H9 (cell line): ENCODE data around the gene EXOC3L4. TPM values are rescaled to one million over a fixed set of nuclear protein-coding genes. Genes with fewer than 3 reads are reported as not detected.

Experiments used
- DNase-seq: peaks from one replicate; pipeline ENCODE4 v3.0.0-alpha.2; 2017
- H2AFZ ChIP-seq: one replicate; pipeline ENCODE4 v1.6.1; 2013; ENCODE audit warnings: mild to moderate bottlenecking, low read length, control low read depth, moderate library complexity
- H2AK5ac ChIP-seq: 2 replicates; pipeline ENCODE4 v1.6.1; 2013; ENCODE audit warnings: low read length, control low read depth, mixed read lengths; ENCODE audit not compliant: insufficient read length
- H2BK120ac ChIP-seq: one replicate; pipeline ENCODE4 v1.6.1; 2013; ENCODE audit warnings: low read depth, mild to moderate bottlenecking, low read length, control low read depth, inconsistent platforms; ENCODE audit not compliant: poor library complexity, severe bottlenecking
- H2BK12ac ChIP-seq: 2 replicates; pipeline ENCODE4 v1.6.1; 2013; ENCODE audit warnings: low read length, control low read depth, mixed read lengths, low read depth; ENCODE audit not compliant: insufficient read length
- H2BK15ac ChIP-seq: 2 replicates; pipeline ENCODE4 v1.6.1; 2013; ENCODE audit warnings: low read depth, low read length, control low read depth
- H2BK20ac ChIP-seq: one replicate; pipeline ENCODE4 v1.6.1; 2013; ENCODE audit warnings: low read depth, mild to moderate bottlenecking, low read length, control low read depth, inconsistent platforms; ENCODE audit not compliant: poor library complexity, severe bottlenecking
- H2BK5ac ChIP-seq: 2 replicates; pipeline ENCODE4 v1.6.1; 2013; ENCODE audit warnings: low read length, control low read depth, mixed read lengths; ENCODE audit not compliant: insufficient read length
- H3K14ac ChIP-seq: 2 replicates; pipeline ENCODE4 v1.6.1; 2013; ENCODE audit warnings: low read length, control low read depth; ENCODE audit not compliant: insufficient read depth
- H3K18ac ChIP-seq: 2 replicates; pipeline ENCODE4 v1.6.1; 2013; ENCODE audit warnings: low read depth, mild to moderate bottlenecking, mixed read lengths, low read length, control low read depth; ENCODE audit not compliant: insufficient read length
- H3K23ac ChIP-seq: 2 replicates; pipeline ENCODE4 v1.6.1; 2013; ENCODE audit warnings: low read length, control low read depth, mixed read lengths, low read depth; ENCODE audit not compliant: insufficient read length
- H3K23me2 ChIP-seq: 2 replicates; pipeline ENCODE4 v1.6.1; 2013; ENCODE audit warnings: low read depth, mild to moderate bottlenecking, mixed read lengths, low read length, control low read depth; ENCODE audit not compliant: insufficient read length, poor library complexity, severe bottlenecking
- H3K27ac ChIP-seq: 2 replicates; pipeline ENCODE4 v1.5.1; 2013; ENCODE audit warnings: low read length, control low read depth, mixed read lengths, low read depth; ENCODE audit not compliant: insufficient read length
- H3K27me3 ChIP-seq: 2 replicates; pipeline ENCODE4 v1.6.1; 2013; ENCODE audit warnings: low read length, control low read depth, inconsistent platforms; ENCODE audit not compliant: insufficient read depth
- H3K4ac ChIP-seq: 2 replicates; pipeline ENCODE4 v1.6.1; 2013; ENCODE audit warnings: low read depth, mild to moderate bottlenecking, control low read depth, inconsistent platforms, low read length, moderate library complexity
- H3K4me1 ChIP-seq: 2 replicates; pipeline ENCODE4 v1.6.1; 2013; ENCODE audit warnings: low read length, control low read depth, inconsistent platforms; ENCODE audit not compliant: insufficient read depth
- H3K4me2 ChIP-seq: 2 replicates; pipeline ENCODE4 v1.6.1; 2013; ENCODE audit warnings: low read length, control low read depth, mixed read lengths; ENCODE audit not compliant: insufficient read length, insufficient read depth
- H3K56ac ChIP-seq: 2 replicates; pipeline ENCODE4 v1.6.1; 2013; ENCODE audit warnings: low read depth, mild to moderate bottlenecking, mixed read lengths, low read length, control low read depth; ENCODE audit not compliant: insufficient read length
- H3K79me1 ChIP-seq: 2 replicates; pipeline ENCODE4 v1.6.1; 2013; ENCODE audit warnings: low read depth, mild to moderate bottlenecking, moderate library complexity, low read length, control low read depth, inconsistent platforms; ENCODE audit not compliant: insufficient read depth, poor library complexity, severe bottlenecking
- H3K79me2 ChIP-seq: 2 replicates; pipeline ENCODE4 v1.6.1; 2013; ENCODE audit warnings: low read length, control low read depth, inconsistent platforms; ENCODE audit not compliant: insufficient read depth
- H3K9ac ChIP-seq: 2 replicates; pipeline ENCODE4 v1.6.1; 2013; ENCODE audit warnings: low read length, control low read depth, mixed read lengths; ENCODE audit not compliant: insufficient read length; ENCODE audit errors: extremely low read depth
- H3K9me3 ChIP-seq: one replicate; pipeline ENCODE4 v1.6.1; 2013; ENCODE audit warnings: low read depth, low read length, inconsistent platforms; ENCODE audit not compliant: control insufficient read depth
- H3T11ph ChIP-seq: one replicate; pipeline ENCODE4 v1.6.1; 2013; ENCODE audit warnings: mild to moderate bottlenecking, low read length, control low read depth, inconsistent platforms
- H4K20me1 ChIP-seq: one replicate; pipeline ENCODE4 v1.6.1; 2013; ENCODE audit not compliant: control insufficient read depth, insufficient read length, insufficient read depth
- H4K5ac ChIP-seq: 2 replicates; pipeline ENCODE4 v1.6.1; 2013; ENCODE audit warnings: low read depth, mild to moderate bottlenecking, mixed read lengths, low read length, control low read depth; ENCODE audit not compliant: insufficient read length
- H4K8ac ChIP-seq: replicated peaks from 2 replicates; pipeline ENCODE4 v1.6.1; 2013; ENCODE audit warnings: low read length, control low read depth, mixed read lengths, low read depth; ENCODE audit not compliant: insufficient read length
- H4K91ac ChIP-seq: 2 replicates; pipeline ENCODE4 v1.6.1; 2013; ENCODE audit warnings: low read depth, mild to moderate bottlenecking, moderate library complexity, mixed read lengths, low read length, control low read depth; ENCODE audit not compliant: insufficient read length
- H3K27ac Mint-ChIP-seq, 3 experiments: 2 replicates in 2 of 3; 3 replicates in 1 of 3; pipeline ENCODE4 v1.8.0; 2020 to 2021; ENCODE audit warnings: mixed read lengths in 3 of 3, mild to moderate bottlenecking in 1 of 3, moderate library complexity in 1 of 3
- H3K27me3 Mint-ChIP-seq: 2 replicates; pipeline ENCODE4 v1.8.0; 2021; ENCODE audit warnings: low read depth, mild to moderate bottlenecking, moderate library complexity, mixed read lengths
- H3K36me3 Mint-ChIP-seq, 3 experiments: 2 replicates in 2 of 3; 3 replicates in 1 of 3; pipeline ENCODE4 v1.8.0; 2020 to 2021; ENCODE audit warnings: low read depth in 3 of 3, mixed read lengths in 3 of 3; ENCODE audit not compliant: insufficient read depth in 1 of 3
- H3K4me1 Mint-ChIP-seq, 2 experiments: 2 replicates each; pipeline ENCODE4 v1.8.0; 2020; ENCODE audit warnings: mixed read lengths in 2 of 2
- H3K4me3 Mint-ChIP-seq, 2 experiments: 2 replicates in 1 of 2; 3 replicates in 1 of 2; pipeline ENCODE4 v1.8.0; 2020 to 2021; ENCODE audit warnings: mild to moderate bottlenecking in 2 of 2, mixed read lengths in 2 of 2, moderate library complexity in 1 of 2
- H3K9me3 Mint-ChIP-seq, 2 experiments: 2 replicates in 1 of 2; 3 replicates in 1 of 2; pipeline ENCODE4 v1.8.0; 2020; ENCODE audit warnings: mild to moderate bottlenecking in 2 of 2, mixed read lengths in 2 of 2, moderate library complexity in 1 of 2
- WGBS: extraction: QIAGEN DNeasy Blood & Tissue Kit; methylation state at CpG from one replicate; pipeline ENCODE4 v1.1.7; 2013; ENCODE audit warnings: missing lambda C conversion rate, low lambda C conversion rate, mixed read lengths; ENCODE audit not compliant: insufficient read length; ENCODE audit errors: extremely low coverage; 5-methylcytosine and 5-hydroxymethylcytosine counted together
- total RNA-seq: library from RNA; stranded (reverse); gene quantifications from 2 replicates; pipeline ENCODE4 v1.2.1, GENCODE V29; 2021
- TF ChIP-seq, protein P1 (sequence below): fragments of 200-600 bp; sonication (generic); conservative IDR thresholded peaks from 3 replicates; pipeline ENCODE4 v1.8.0; 2021; ENCODE audit warnings: antibody characterized with exemption, mild to moderate bottlenecking

EXOC3L4 gene
- total RNA-seq, 1 experiment from 2014 or later, result 0.42 TPM

DNA sequence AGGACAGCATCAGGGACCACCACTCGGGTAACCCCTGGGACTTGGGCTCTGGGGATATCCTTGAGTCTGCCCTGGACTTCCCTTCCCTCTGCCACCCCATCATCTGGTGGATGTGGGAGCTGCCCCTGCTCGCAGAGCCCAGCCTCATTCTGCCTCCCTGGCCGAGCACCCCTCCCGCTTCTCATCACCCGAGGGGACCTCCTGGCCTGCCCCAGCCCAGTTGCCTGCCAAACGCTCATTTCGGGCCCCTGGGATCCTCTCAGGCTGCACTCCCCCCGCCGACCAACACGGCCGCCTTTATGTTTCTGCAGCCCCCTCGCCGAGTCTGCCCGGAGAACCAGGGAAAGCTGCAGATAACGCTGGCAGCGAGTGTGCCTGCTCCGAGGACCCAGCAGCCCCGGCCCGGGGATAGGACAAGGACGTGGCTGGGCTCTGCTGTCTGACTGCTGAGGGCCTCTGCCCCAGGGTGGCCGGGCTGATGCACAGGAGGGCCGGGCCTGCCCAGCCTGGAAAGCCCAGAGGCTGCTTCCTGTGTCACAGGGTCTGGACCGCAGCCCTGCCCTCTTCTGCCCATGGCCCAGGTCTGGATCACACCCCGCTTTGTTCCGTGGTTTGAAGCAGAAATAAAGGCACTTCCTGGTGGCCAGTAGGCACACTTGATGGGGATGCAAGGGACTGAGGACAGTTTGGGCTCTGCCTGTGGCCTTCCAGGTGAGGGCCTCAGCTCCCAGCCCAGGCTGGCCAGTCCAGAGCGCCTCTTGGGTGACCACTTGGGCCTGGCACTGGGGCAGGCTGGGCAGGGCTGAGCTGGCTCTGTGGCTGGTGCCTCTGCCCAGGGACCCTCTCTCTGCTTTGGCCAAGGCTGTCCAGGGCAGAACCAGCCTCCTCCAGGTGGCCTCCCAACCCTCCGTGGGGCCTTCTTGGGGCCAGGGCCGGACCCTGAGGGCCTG, 4.9 kb upstream of the EXOC3L4 start:
- Histone ChIP-seq H2AFZ (no peak overlapping the region), H3K79me1 (no peaks in the 10 kb centered on the region), H2BK12ac (no peak overlapping the region), H3K23me2 (peaks cover 4% of the 10 kb centered on the region), H3K27ac (no peak overlapping the region), H3K18ac (no peak overlapping the region), H2BK5ac (no peak overlapping the region), H3K56ac (no peak overlapping the region), H3K9me3 (no peaks in the 10 kb centered on the region), H3K23ac (no peak overlapping the region), H3T11ph (no peak overlapping the region), H4K8ac (no peak overlapping the region), H3K4me1 (no peaks in the 10 kb centered on the region), H2BK15ac (no peak overlapping the region), H3K9ac (no peak overlapping the region), H2AK5ac (no peak overlapping the region), H4K5ac (no peak overlapping the region), H2BK20ac (no peak overlapping the region), H4K20me1 (no peaks in the 10 kb centered on the region), H3K14ac (no peak overlapping the region; the same call in 1 of the 2 replicates), H4K91ac (no peak overlapping the region), H3K4ac (no peak overlapping the region), H3K27me3 (no peaks in the 10 kb centered on the region; the same call in 1 of the 2 replicates), H2BK120ac (no peak overlapping the region), H3K79me2 (no peaks in the 10 kb centered on the region), H3K4me2 (no peak overlapping the region)
- DNase-seq, result no peak
- TF ChIP-seq, protein P1, sequence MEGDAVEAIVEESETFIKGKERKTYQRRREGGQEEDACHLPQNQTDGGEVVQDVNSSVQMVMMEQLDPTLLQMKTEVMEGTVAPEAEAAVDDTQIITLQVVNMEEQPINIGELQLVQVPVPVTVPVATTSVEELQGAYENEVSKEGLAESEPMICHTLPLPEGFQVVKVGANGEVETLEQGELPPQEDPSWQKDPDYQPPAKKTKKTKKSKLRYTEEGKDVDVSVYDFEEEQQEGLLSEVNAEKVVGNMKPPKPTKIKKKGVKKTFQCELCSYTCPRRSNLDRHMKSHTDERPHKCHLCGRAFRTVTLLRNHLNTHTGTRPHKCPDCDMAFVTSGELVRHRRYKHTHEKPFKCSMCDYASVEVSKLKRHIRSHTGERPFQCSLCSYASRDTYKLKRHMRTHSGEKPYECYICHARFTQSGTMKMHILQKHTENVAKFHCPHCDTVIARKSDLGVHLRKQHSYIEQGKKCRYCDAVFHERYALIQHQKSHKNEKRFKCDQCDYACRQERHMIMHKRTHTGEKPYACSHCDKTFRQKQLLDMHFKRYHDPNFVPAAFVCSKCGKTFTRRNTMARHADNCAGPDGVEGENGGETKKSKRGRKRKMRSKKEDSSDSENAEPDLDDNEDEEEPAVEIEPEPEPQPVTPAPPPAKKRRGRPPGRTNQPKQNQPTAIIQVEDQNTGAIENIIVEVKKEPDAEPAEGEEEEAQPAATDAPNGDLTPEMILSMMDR, result no peak
- WGBS, result no CpG with 5 or more reads among the region's 28 CpGs
- Mint-ChIP-seq H3K36me3 (no peaks in the 10 kb centered on the region), H3K27me3 (peaks cover 11% of the 10 kb centered on the region), H3K9me3 (no peaks in the 10 kb centered on the region), H3K4me1 (peaks cover 5 to 17% of the 10 kb centered on the region in 2 experiments), H3K4me3 (no peak overlapping the region), H3K27ac (peak overlapping the region in 1 of 3 experiments; percentile 52; a peak in 2 of 7 replicates)
